GM20000 (cell line): ENCODE data around the gene CTNNAL1.
"Not testable (repeated sequence)": the region's sequence is repeated elsewhere in the genome, so short reads cannot be mapped to it uniquely, and the experiment has no call there.

ENCODE experiments used
- DNase-seq: peaks from one replicate; pipeline ENCODE4 v3.0.0; 2012; ENCODE audit warnings: low spot score
- CTCF ChIP-seq: IDR thresholded peaks from 2 replicates; pipeline ENCODE4 v1.5.1; 2012; ENCODE audit warnings: mild to moderate bottlenecking, control low read depth; ENCODE audit errors: extremely low read depth, missing control alignments

CTNNAL1 gene

GRCh38 chr9:108991479-108991878, 21.8 kb downstream of the CTNNAL1 start:
- no peak for TF ChIP-seq CTCF
- DNase-seq: no peak

- TF ChIP-seq CTCF: no peak
- DNase-seq: no peak
These were observed 29.4 kb downstream of the CTNNAL1 start for GRCh38 chr9:108983885-108984284.

GRCh38 chr9:108980893-108981292, 32.4 kb downstream of the CTNNAL1 start:
- DNase-seq: no peak
- TF ChIP-seq CTCF: no peak

- DNase-seq: no peak
- no peak for TF ChIP-seq CTCF
These were observed 35.1 kb downstream of the CTNNAL1 start for GRCh38 chr9:108978205-108978604.

GRCh38 chr9:108973895-108974294, 39.4 kb downstream of the CTNNAL1 start:
- TF ChIP-seq CTCF: no peak
- no peak for DNase-seq

- DNase-seq: no peak
- TF ChIP-seq CTCF: no peak
These were observed 40.6 kb downstream of the CTNNAL1 start for GRCh38 chr9:108972626-108973209.

- no peak for TF ChIP-seq CTCF
- DNase-seq: no peak
These were observed 41.1 kb downstream of the CTNNAL1 start for GRCh38 chr9:108972186-108972585.

- DNase-seq: not testable (repeated sequence)
These were observed 41.9 kb downstream of the CTNNAL1 start for GRCh38 chr9:108971392-108971791.
